ENCODE data around the gene SAE1. TPM values are rescaled to one million over a fixed set of nuclear protein-coding genes. Genes with fewer than 3 reads are reported as not detected.
A peak's percentile ranks its signal among the peaks of the same experiment; 100 is the strongest.

Gene SAE1
- total RNA-seq, 1 experiment from 2014 or later: 148 TPM

DNA sequence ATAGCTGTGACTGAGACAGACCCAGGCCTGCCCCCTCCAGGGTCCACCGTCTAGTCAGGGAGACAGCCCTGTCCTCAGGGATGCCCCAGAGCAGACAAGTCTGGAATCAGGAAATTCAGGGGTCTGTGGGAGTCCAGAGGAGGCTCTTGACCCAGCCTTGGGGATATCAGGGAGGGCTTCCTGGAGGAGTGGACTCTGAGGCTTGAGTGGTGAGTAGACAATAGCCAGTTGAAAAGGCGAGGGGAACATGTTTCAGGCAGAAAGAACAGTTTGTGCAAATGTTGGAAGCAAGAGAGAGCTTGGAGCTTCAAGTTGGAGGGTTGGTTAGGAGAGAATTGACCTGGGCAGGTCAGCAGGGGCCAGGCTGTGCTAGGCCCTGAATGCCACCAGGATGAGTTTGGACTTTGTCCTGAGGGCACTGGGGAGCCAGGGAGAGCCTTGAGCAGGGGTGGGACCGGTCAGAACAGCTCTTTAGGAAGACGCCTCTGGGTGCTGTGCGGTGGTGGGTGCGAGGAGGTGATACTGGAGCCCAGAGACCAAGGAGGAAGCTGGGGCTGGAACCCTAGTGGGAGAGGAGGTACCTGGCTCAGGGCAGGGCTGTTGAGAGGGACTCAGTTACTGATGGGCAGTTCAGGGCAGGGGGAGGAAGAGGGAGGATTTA is 128.4 kb downstream of the SAE1 start:
- no TSS peak for BruUV-seq (replicated peaks)
- peak in 1 of 2 experiments; percentile 28 for DNase-seq
- POLR2A ChIA-PET (ENCODE audit: unreplicated experiment): no interaction called here
- Histone ChIP-seq H3K36me3 (ENCODE audit: low read depth) (peaks cover 13% of the 10 kb centered on the region; the same call in 1 of the 2 replicates), H3K27me3 (ENCODE audit: insufficient read depth, low read depth) (no peaks in the 10 kb centered on the region), H3K4me1 (replicated peaks; ENCODE audit: insufficient read depth) (peaks cover 22% of the 10 kb centered on the region), H3K27ac (no peak overlapping the region), H3K4me2 (peak overlapping the region; percentile 97; the same call in 1 of the 2 replicates), H3K79me2 (ENCODE audit: low read depth) (peaks cover 30% of the 10 kb centered on the region), H3F3A (ENCODE audit: insufficient read depth, low read depth) (peaks cover 36% of the 10 kb centered on the region), H3K4me3 (no peak overlapping the region), H3K9me2 (ENCODE audit: insufficient read depth) (no peaks in the 10 kb centered on the region), H3K9me3 (ENCODE audit: insufficient read depth, low read depth) (no peaks in the 10 kb centered on the region), H4K20me1 (ENCODE audit: insufficient read depth) (0 out of 2 replicates have a peak, but pooled peaks cover 7% of the 10 kb centered on the region), H2AFZ (no peak overlapping the region)
- TF ChIP-seq EZH2 (IDR thresholded peaks at IDR 0.05; ENCODE audit: low read depth): no peak
- TF ChIP-seq, protein P1, sequence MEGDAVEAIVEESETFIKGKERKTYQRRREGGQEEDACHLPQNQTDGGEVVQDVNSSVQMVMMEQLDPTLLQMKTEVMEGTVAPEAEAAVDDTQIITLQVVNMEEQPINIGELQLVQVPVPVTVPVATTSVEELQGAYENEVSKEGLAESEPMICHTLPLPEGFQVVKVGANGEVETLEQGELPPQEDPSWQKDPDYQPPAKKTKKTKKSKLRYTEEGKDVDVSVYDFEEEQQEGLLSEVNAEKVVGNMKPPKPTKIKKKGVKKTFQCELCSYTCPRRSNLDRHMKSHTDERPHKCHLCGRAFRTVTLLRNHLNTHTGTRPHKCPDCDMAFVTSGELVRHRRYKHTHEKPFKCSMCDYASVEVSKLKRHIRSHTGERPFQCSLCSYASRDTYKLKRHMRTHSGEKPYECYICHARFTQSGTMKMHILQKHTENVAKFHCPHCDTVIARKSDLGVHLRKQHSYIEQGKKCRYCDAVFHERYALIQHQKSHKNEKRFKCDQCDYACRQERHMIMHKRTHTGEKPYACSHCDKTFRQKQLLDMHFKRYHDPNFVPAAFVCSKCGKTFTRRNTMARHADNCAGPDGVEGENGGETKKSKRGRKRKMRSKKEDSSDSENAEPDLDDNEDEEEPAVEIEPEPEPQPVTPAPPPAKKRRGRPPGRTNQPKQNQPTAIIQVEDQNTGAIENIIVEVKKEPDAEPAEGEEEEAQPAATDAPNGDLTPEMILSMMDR (conservative IDR thresholded peaks at IDR 0.05): no peak
- intact Hi-C loops (cut with micrococcal nuclease; ENCODE audit: unreplicated experiment): no loop called here
- CTCF ChIA-PET: interaction anchor here (0.6 kb wide), 1 partner anchor 15 kb away, joined by 4 read pairs; no protein-coding TSS in a partner anchor

Small RNA genes lying within 50 kb of the gene (microRNA-seq; reads per million reads assigned to microRNA genes)
- gene MIR3190 (ENCODE audit: borderline number of aligned reads, borderline replicate concordance): not detected
- not detected for gene MIR3191 (ENCODE audit: borderline number of aligned reads, borderline replicate concordance)

Other genes starting within 250 kb of the SAE1 start
- gene NPAS1, start 111.0 kb upstream of the SAE1 start, total RNA-seq (2021): 1.4 and 3.7 TPM in 2 replicates
- gene TMEM160, start 82.2 kb upstream of the SAE1 start, total RNA-seq (2021): 46.3 and 76.5 TPM in 2 replicates
- gene ZC3H4, start 17.1 kb upstream of the SAE1 start, total RNA-seq (2021): 41.6 and 51.9 TPM in 2 replicates
- 18.3 and 18.8 TPM in 2 replicates for gene BBC3, start 100.4 kb downstream of the SAE1 start, total RNA-seq (2021)
- gene CCDC9, start 125.7 kb downstream of the SAE1 start, total RNA-seq (2021): 34.7 and 37.0 TPM in 2 replicates
- 13.5 and 21.3 TPM in 2 replicates for gene INAFM1, start 144.1 kb downstream of the SAE1 start, total RNA-seq (2021)
- gene C5AR1, start 179.0 kb downstream of the SAE1 start, total RNA-seq (2021): 8.5 and 10.8 TPM in 2 replicates
- gene C5AR2, start 201.3 kb downstream of the SAE1 start, total RNA-seq (2021): not detected in 2 replicates
- gene DHX34, start 218.5 kb downstream of the SAE1 start, total RNA-seq (2021): 23.0 TPM in 2 replicates

All from PC-9 (cell line).